GM18870 (cell line): ENCODE measurements around the gene MYO9A.

Experiments used
- ATAC-seq: cut with Tn5 transposase; IDR thresholded peaks from one replicate; pipeline ENCODE4 v1.9.1; 2021; ENCODE audit warnings: moderate library complexity; ENCODE audit not compliant: unreplicated experiment

Gene MYO9A

GRCh38 chr15:71791975-71792374, 326.0 kb downstream of the MYO9A start:
- no peak for ATAC-seq

- ATAC-seq: no peak
These were observed 327.9 kb downstream of the MYO9A start for GRCh38 chr15:71790081-71790480.

GRCh38 chr15:71789616-71790015, 328.3 kb downstream of the MYO9A start:
- no peak for ATAC-seq

GRCh38 chr15:71788646-71789579, 329.0 kb downstream of the MYO9A start:
- ATAC-seq: no peak

- ATAC-seq: no peak
These were observed 331.3 kb downstream of the MYO9A start for GRCh38 chr15:71786673-71787072.

- ATAC-seq: no peak
These were observed 332.0 kb downstream of the MYO9A start for GRCh38 chr15:71785996-71786395.

GRCh38 chr15:71784719-71785118, 333.2 kb downstream of the MYO9A start:
- ATAC-seq: no peak

GRCh38 chr15:71782422-71783165, 335.4 kb downstream of the MYO9A start:
- ATAC-seq: no peak

- ATAC-seq: no peak
These were observed 336.0 kb downstream of the MYO9A start for GRCh38 chr15:71781965-71782265.

- ATAC-seq: no peak
These were observed 336.6 kb downstream of the MYO9A start for GRCh38 chr15:71781179-71781964.

GRCh38 chr15:71780115-71780976, 337.6 kb downstream of the MYO9A start:
- no peak for ATAC-seq

GRCh38 chr15:71779073-71779797, 338.7 kb downstream of the MYO9A start:
- no peak for ATAC-seq

GRCh38 chr15:71777216-71777943, 340.6 kb downstream of the MYO9A start:
- no peak for ATAC-seq

GRCh38 chr15:71776304-71776703, 341.6 kb downstream of the MYO9A start:
- ATAC-seq: no peak

GRCh38 chr15:71775856-71776255, 342.1 kb downstream of the MYO9A start:
- no peak for ATAC-seq

- ATAC-seq: no peak
These were observed 344.6 kb downstream of the MYO9A start for GRCh38 chr15:71773206-71773859.
